HG03457 (cell line): ENCODE measurements around the gene FMN1.

Experiments
- ATAC-seq: cut with Tn5 transposase; IDR thresholded peaks from one replicate; pipeline ENCODE4 v1.9.1; 2021; ENCODE audit warnings: moderate number of reproducible peaks; ENCODE audit not compliant: unreplicated experiment

FMN1 gene

GRCh38 chr15:33027306-33028035 lies 167.0 kb downstream of the FMN1 start:
- no peak for ATAC-seq

- ATAC-seq: no peak
Measured at GRCh38 chr15:33026614-33027013, 167.9 kb downstream of the FMN1 start.

GRCh38 chr15:33022629-33023028 lies 171.9 kb downstream of the FMN1 start:
- no peak for ATAC-seq

DNA sequence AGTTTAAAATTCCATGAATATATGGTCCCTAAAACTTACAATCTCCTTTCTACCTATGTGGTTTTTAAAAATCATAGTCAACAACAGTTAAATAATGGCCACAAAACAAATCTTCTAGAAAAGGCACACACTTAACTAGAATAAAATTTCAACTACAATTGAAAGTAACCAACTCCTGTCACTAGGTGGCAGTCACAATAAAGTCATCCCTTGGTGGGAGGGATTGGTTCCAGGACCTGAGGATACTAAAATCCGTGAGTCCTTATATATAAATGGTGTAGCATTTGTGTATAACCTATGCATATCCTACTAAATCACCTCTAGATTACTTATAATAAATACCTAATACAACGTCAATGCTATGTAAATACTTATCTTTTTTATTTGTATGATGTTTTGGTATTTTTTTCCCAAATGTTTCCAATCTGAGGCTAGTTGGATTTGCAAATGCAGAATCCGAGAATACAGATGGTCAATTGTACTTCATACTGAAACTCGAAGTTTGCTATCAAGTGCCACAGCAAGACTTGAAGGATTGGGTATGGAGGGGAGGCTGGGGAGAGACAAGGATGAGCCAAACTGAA lies 172.6 kb downstream of the FMN1 start:
- ATAC-seq: no peak

- no peak for ATAC-seq
Measured at GRCh38 chr15:33019354-33019981, 175.0 kb downstream of the FMN1 start.

DNA sequence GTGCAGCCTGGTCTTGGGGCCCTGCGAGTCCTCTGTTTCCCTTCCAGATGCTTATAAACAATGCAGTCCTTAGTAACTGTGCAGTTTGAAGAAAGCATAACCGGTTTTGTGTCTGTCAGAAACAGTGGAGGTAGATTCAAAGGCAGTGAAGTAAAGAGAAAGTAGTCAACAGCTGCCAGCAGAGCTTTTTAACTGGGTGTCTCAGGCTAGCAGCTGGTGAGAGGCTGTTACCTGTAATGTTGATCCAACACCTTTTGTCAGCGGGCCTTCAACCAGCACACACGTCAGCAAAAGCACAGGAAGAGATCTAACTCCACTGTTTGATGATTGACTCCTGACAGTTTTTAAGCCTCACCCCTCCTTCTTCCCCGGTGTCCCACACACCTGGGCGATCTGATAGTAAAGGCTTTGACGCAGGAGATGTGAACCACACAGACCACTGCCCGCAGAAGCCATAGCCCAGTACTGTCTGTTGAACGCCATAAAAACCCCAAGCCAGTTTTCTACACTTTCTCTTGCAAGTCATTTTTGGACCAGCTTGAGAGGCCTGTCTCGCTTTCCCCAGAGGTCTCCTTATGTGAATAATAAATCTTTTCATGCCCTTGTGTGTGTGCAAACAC lies 178.0 kb downstream of the FMN1 start:
- ATAC-seq: no peak

- ATAC-seq: no peak
Measured at GRCh38 chr15:33014586-33014985, 179.9 kb downstream of the FMN1 start.

DNA sequence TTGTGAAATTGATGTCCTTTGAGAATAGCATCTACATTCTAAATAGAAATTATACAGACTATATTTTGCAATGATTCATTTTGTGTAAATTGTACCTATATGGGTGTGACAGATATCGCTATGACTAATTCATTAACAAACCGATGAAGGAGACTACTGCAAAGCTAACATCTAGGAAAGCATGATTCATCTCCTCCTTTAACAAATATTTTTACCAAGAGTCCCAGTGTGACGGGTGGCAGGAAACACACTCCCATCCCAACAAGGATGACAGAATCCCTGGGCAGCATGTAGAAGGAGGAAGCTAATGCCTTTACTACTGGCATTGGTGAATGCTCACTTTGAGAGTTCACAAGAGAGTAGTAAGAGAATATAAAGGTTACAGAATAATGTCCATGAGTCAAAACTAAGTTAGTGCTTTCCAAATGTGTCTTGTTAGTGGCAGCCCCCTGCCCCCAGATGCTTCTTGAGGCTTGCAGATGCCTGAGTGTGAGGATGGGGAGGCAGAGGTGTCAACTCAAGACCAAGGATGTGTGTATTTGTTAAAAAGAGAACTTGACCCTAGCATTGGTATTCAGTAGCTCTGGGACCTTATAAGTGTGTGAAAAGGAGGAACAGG lies 180.6 kb downstream of the FMN1 start:
- ATAC-seq: no peak

DNA sequence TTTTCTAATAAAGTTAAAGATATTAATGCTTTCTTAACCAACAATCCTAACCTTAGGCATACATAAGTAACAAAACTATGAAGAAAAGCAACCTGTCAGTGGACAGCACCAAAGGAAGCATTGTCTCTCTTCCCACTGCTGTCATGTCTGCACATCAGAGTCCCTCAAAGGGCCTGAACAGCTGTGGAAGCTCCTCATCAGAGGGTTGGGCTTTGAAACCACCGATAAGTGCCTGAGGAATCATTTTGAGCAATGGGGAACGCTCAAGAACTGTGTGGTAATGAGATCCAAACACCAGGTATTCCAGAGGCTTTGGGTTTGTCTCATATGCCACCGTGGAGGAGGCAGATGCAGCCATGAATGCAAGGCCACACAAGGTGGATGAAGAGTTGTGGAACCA lies 182.5 kb downstream of the FMN1 start:
- no peak for ATAC-seq

DNA sequence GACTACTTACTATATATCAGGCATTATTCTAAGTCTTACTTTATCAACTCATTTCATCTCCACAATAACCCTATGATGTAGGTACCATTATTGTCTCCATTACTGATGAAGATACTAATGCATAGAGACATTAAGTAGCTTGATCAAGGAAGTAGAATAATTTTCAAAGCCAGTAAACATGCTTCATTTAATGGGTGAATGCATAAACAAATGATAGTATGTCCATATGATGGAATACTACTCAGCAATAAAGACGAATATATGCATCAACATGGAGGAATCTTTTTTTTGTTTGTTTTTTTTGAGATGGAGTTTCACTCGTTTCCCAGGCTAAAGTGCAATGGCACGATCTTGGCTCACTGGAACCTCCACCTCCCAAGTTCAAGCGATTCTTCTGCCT lies 184.9 kb downstream of the FMN1 start:
- no peak for ATAC-seq

DNA sequence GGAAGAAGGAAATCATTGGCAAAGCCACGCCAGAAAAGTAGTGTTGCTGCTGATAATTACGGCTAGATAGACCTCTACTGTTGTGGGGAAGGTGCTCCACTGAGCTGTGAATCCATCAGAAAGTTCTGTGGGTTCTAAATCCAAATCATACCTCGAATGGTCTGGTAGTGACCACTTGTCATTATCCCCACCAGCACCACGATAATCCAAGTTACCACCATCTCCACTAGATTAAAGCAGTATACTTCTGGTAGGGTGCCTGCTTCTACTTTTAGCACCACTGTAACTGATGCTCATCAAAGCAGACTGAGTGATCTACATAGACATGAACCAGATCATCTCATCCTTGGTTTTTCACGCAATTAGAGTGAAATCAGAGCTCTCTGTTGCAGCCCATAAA lies 185.5 kb downstream of the FMN1 start:
- no peak for ATAC-seq

DNA sequence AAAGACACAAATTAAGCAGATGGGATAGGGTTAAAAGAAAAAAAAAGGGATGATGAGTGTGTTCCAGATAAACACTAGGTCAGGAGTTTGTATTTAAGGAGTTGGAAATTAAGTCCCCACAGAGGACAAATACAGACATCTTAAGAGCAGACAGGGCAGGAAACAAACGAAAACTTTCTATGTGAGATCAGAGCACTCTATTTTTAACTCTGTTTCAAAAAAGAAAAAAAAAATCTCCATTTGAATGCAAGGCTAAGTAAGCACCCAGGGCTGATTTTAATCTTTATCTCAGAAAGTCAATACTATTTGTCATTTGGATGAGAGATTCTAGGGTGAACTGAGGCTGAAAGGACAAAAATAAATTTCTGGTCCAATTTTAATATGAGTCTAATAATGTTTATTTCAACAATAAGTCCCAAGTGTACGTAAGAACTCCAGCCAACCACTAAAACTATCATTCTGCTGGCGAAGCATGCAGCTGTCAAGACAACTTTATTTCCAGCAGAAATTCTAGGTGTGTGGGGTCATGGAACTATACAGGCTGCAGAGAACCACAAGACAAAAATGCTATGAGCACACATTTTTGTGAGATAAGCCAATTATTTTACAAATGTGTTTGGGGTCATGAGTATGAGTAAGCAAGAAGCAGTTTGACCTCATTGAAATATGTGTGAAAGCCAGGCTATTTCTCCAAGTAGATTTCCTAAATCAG lies 186.1 kb downstream of the FMN1 start:
- ATAC-seq: no peak

GRCh38 chr15:33007303-33007855 lies 187.1 kb downstream of the FMN1 start:
- no peak for ATAC-seq

- no peak for ATAC-seq
Measured at GRCh38 chr15:33005582-33005981, 188.9 kb downstream of the FMN1 start.

- ATAC-seq: no peak
Measured at GRCh38 chr15:33001926-33002325, 192.6 kb downstream of the FMN1 start.

GRCh38 chr15:32998979-32999672 lies 195.4 kb downstream of the FMN1 start:
- ATAC-seq: no peak

DNA sequence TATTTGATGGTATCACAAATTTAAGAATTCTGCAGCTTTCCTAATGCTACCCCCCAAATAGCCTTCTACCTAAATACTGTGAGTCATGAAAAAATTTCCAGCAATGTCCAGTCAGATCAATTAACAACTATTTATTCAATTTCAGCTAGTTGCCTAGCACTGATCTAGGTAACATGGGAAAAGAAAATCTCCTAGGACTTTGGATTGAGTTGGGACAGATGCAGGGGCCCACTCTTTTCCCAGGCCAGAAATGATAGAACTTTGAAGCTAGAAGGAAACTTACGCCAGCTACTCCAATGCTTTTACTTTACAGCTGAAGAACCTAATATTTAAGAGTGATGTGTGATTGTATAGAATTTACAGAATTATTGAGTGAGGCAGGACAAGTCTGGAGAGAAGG lies 196.3 kb downstream of the FMN1 start:
- no peak for ATAC-seq

GRCh38 chr15:32994810-32995424 lies 199.6 kb downstream of the FMN1 start:
- ATAC-seq: no peak

DNA sequence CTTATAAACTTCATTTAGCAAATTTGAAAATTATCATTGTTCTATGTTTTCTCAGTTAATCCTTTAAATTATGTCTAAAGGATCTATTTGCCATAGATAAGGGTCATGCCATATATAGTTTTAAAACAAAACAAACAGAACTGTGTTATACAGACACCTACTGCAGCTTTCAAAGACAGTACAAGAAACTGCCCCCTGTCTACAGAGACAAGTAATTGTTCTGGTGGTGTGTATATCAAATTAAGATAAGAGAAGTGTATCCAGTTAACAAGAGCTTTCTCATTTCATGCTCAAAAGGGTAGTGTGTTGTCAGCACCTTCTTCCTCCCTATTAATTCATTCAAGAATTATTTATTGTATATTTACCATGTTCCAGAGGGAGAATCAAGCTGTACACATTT lies 201.2 kb downstream of the FMN1 start:
- no peak for ATAC-seq
